HG02642 (cell line): ENCODE data around the gene TXNDC5.

Source experiments
- ATAC-seq: cut with Tn5 transposase; IDR thresholded peaks from one replicate; pipeline ENCODE4 v1.9.1; 2021; ENCODE audit warnings: mild to moderate bottlenecking; ENCODE audit not compliant: unreplicated experiment, poor library complexity

The TXNDC5 gene

DNA sequence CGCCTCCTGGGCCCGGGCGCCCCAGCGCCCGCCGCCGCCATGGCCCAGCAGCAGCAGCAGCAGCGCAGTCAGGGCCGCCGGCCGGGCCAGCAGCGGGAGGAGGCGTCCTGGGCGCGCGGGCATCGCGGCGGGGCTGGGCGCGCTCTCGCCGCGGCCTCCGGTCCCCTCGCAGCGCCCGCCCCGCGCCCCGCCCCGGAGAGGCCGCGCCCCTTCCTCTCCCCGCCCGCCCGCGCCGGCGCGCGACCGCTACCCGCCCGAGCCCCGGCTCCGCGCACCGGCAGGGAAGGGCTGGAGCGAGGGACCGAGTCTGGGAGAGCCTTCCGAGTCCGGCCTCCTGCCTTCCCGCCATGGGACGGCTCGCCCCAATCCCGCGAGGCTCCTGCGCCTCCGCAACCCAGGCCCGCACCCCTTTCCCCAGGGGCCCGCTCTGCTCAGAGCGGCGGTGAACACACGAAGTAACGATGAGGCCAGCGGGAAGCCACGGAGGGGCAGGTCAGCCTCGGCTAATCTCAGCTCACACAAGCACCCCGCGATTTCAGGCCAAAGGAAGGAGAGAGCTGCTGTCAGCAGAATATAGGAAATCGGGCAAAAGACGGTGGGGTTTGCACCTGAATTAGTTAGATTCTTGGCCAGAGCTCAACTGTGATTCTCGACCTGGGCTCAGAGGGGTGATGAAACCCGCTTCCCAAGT is at the start of gene TXNDC5:
Gene TXNDC5 (minus strand): TSS at position 135 of the 691 bp plus-strand sequence. CDS start 12 bp downstream, at position 123.
- peak; percentile 71 for ATAC-seq

DNA sequence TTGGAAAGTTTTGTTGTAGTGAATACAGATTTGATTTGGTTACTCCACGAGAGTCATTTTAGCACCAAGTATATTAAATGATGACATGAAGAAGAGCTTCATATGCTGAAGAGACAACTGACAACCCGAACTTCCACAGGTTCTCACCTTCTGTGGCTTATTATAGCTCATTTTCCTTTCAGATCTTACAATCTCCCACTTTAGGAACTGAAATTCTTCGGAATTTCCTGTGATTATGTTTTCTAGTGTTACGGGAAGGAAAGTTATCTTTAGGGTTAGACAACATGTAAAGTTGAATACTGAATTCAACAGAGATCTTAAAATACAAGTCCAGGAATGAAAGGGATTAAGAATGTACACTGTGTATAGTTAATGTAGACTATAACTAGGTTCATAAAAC is 49.6 kb upstream of the TXNDC5 start:
- no peak for ATAC-seq

DNA sequence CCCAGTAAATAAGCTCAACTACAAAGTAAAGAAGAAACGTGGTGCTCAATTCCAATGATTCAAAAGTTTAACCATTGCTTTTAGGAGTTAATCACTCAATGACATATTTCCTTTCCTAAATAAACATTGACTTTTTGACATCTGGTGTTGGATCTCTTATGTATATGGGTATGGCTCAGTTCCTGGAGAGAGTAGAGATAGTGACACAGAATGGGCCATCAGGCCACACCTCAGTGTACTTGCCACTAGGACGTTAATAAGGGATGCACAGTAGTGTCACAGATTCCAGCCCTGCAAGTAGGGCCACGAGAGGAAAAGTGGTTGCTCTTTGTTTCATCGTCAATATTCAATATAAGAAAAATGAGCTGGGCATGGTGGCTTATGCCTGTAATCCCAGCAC is 48.9 kb upstream of the TXNDC5 start:
- no peak for ATAC-seq

DNA sequence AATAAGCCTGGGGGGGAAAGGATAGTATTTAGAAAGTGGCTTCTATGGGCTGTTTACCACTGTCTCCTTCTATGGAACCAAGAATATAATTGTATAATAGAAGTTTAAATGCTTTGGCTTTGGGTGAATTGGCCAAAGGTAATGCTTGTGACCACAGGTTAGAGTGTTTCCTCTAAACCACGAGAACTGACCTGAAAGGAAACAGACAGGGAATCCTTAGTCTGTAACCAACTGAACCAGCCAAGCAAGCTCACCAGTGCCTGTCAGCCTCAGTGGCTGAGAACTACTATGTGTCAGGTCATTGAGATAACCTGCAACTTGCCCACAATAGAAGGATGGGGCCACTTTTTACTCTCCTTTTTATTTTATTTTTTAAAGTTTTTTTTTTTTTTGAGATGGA is 47.9 kb upstream of the TXNDC5 start:
- ATAC-seq: no peak

DNA sequence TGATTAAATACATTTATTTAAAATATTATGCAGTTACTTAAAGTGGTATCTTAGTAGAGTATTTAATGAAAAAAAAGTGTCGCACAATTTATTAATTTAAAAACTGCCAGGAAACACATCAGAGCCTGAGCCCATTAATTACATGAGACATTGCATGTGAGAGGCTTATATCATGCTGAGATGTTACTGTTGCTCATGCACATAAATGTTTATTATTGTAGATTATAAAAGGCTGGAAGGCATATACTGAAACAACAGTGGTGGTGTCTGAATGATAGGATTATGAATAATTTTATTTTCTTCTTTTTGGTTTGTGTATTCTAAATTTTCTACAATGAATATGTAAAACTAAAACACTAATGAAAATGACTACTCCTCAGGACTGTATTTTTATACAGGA is 45.7 kb upstream of the TXNDC5 start:
- no peak for ATAC-seq

DNA sequence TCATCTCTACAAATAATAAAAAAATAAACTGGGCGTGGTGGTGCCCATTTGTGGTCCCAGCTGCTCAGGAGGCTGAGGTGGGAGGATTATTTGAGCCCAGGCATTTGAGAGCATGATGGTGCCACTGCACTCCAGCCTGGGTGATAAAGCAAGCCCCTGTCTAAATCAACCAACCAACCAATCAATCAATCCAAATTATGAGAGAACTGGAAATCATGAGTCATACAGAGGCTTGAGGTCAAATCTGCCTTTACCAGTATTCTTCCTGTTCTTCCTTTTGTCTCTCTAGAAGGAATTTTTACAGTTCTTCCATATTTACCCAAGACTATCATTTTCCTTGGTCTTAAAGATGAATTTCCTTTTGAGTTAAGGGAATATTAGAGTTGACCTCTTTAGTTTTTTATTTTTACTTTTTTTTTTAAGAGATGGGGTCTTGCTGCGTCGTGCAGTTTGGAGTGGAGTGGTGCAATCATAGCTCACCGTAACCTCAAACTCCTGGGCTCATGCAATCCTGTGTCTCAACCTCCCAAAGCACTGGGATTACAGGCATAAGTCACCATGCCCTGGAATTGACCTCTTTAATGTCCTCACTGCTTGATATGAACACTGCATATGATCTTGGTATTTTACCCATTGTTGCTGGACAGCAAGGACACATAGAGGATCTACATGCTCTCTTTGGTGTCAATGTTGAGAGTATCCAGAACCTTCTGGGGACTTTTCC is 44.1 kb upstream of the TXNDC5 start:
- ATAC-seq: no peak

DNA sequence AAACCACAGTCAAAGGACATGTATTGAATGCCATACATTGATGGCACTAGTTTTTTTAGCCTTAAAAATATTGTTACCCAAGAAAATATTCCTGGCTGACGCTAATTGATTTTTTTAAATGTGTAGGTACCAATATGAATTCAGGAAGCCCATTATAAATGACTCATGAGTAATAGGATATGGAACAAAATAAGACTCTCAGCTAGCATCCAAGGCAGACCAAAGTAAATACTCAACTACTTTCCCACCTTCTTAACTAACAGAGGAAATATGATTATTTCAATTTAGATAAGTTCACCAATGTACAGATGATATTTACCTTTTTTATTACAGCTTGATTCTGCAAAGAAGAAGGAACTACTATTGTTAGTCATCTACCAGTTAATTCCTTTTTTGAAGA is 43.2 kb upstream of the TXNDC5 start:
- no peak for ATAC-seq

DNA sequence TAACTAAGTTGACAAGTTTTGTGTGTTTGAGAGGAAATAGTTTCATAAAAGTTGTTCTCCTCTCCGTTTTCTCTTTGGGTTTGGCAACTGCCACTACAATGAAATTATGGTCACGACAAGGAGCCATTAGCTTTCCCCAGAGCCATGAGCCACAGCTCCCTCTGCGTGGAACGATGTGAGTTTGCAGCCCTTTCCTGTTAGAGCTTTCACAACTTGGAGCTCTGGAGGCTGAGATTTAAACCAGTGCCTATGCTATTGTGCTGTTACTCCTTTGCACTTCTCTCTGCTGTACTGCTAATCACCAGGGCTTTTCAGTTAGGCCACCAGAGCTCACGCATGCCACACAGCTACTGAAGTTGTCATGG is 29.3 kb upstream of the TXNDC5 start:
- peak; percentile 37 for ATAC-seq

DNA sequence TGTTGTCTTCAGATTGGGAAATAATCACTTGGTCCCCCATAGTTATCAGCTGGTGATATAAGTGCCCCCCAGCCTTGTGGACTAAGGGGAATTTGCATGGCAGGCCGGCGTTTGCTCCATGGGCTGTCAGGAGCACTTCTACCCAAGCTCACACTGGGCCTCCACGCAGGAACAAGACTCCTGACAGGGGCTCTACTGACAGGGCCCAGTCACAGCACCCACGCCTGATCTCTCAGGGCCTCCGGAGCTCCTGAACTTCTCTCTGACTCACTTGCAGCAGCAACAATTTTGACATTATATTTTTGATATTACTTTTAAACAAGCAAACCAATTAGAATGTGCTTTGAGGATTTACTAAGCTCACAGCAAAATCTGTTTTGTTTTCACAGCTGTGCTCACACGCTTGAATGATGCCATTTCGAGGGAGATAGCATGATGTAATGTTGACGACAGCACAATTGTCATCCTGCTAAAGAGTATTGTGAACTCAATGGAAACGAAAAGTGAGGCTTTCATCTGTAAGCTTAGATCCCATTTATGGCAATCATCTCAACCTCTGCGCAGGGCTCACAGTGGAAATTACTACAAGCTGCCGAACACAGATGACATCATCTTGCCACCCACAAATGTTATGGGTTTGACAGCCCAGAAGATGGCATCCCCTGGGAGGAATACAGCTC is 28.7 kb upstream of the TXNDC5 start:
- peak; percentile 71 for ATAC-seq

DNA sequence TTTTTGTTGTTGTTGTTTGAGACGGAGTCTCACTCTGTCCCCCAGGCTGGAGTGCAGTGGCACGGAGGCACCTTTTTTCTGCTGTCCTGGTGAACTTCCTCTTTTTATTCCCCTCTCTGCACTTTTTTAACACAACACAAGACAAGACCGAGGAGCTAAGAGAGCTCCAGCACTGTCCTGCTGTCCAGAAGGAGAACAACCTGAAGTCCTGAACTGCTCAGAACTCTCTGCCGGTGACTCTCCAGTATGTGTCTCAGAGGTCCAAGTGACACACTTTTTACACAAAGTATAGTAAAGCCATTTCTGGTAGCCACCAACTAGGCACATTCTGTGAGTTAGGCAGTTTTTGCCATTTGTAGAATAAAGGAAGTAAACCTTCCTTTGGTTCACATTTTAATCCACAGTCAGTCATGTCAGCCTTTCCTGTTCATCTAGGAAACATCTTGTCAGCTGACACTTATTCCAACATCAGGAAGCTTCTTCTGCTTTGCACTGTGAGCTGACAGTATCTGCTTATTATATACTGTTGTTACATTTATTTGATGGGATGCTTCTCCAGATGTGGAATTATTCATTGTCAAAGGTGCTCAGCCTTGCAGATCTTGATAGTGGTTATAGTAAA is 28.1 kb upstream of the TXNDC5 start:
- ATAC-seq: no peak

DNA sequence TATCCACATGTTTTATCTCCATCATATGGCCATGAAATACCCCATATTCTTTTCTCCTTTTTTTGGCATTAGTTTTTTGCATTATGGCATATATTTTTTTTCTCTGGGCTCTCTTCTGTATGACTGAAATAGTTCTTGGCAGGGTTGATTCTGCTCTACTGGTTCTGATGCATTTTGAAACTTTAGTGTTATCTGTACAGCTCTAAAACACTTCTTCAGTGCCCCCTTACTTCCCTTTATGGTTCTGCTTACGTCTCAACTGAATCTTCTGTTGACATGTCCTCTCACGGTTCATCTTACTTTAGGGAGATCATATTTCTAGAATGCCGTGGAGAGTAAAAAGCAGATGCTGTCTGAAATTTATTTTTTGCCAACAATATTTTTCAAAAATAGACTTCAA is 23.2 kb upstream of the TXNDC5 start:
- ATAC-seq: peak; percentile 95

DNA sequence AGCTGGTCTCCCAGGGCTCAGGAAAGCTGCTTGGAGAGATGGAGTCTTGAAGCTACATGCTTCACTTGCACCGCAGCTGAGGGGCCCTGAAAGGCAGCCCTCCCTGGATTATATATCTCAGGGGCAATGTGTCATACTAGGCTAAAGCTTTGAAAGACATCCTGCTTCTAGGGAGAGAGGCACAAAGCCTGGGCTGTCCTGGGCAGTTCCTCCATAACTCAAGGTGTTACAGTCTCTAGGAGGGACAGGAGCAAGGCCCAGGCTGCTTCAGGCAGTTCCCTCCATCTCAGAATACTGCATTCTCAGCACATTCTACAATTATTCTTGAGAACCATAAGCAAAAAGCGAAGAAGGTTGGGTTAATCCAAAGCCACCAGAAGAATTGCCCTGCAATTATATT is 22.0 kb upstream of the TXNDC5 start:
- no peak for ATAC-seq

DNA sequence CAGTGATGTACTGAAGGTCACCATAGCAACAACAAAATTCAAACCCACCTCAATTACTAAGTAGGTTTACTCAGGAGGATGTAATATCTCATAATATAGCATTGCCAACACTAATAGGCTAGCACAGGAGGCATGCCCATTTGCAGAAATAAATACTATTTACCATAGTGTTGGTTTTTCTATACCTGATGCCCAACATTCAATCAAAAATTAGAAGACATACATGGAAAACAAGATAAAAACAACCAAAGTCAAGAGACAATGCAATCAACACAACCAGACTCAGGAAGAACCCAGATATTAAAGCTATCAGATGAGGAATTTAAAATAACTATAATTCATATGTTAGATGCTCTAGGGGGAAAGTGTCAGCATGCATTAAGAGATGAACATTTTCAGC is 14.3 kb upstream of the TXNDC5 start:
- ATAC-seq: no peak

DNA sequence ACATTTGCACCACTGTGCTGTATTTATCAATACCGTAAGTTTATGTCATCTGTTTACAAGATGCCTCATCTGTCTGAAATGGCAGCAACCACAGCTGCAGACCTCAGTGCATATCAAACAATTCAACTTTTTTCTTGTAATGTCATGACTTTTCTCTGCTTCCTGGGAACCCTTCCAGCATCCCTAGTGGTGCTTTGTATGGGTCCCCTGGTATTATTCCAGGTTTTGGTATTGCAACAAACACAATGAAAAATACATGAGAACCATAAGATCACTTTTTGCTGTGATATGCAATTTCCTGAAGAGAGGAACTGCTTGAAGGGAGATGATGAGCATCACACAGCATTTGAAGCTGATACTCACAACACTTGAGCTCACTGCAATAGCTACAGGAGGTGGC is 12.0 kb upstream of the TXNDC5 start:
- ATAC-seq: no peak

DNA sequence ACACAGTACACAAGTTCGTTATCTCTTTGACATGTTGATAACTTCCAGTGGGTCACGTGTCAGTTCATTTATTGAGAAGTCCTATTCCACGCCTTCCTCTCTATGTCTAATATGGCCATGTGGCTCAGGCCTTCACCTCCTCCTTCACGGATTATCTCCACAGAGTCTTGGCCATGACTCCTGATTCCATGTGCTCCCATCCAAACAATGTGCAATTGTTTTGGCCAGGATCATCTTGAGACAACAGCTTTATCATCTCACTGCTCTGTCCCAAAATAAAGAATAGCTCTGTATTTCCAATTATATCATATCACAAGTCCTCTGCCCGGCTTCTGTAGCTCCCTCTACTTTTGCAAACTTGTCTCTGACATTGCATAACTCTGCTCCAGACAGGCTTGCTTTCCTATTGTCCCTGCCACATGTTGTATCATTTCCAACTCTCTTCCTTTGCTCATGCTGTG is 11.1 kb upstream of the TXNDC5 start:
- ATAC-seq: no peak

DNA sequence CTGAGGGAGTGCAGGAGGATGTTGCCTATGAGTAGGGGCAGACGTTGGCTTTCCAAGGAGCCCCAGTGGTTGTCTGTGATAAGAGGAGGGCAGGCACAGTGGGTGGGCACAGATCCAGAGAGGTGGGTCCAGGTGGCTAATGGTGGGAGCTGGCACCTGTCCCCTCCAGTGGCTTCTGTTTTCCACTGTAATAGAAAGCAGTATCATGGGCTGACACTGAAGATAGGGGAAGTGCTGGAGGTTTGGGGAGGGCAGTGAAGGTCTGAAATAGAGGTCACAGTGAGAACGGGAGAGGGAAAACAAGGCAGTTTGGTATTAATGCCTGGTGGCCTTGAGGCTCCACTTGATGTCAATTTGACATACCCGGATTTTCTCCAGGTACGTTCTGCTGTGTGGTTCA is 10.5 kb upstream of the TXNDC5 start:
- ATAC-seq: no peak

DNA sequence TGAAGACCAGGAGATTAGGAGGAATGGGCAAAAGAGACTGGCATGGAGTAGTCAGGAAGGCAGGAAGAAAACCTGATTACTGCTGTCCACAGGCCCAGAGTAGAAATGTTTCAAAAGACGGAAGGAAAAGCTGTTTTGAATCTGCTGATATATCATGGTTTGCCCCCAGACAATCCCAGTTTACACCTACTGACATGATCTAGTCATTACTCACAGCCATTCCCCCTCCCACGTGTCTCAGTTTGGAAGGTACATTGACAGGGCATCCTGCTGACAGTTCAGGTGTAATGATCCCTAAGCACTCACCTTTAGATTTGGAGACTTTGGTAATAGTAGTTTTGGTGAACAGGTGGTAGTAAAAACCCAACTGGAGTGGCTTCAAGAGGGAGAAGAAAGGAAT is 9.8 kb upstream of the TXNDC5 start:
- ATAC-seq: no peak

DNA sequence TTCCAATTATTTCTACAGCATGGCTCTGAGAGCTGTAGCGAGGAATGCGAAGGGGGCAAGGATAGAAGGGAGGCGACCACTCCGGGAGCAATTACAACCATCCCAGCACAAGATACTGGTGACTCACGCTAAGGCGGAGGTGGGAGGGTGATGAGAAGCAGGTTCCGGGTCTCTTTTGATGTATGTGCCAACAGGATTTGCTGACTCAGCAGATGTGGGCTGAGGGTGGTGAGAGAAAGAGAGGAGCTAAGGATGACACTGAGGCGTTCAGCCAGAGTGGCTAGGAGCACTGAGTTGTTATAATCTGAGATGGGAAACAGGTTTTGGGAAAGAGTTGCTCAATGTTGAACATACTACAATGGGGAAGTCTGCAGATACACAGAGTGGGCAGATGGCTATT is 9.3 kb upstream of the TXNDC5 start:
- ATAC-seq: no peak

DNA sequence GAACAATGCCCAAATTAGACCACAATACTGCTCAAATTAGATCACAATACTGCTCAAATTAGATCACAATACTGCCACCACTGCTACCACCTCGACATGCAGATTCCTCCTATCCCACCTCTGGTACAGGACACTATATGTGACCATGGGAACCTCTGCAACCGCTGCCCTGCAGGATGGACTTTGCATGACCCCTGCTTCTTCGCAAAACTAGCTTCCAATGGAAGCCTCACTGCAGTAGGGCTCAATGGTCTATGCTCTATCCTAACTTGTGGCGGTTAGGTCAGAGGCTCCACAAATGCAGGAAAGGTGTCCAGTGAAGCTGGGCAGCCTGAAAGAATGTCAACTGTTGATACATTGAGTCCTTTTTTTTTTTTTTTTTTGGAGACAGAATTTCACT is 7.8 kb upstream of the TXNDC5 start:
- no peak for ATAC-seq

DNA sequence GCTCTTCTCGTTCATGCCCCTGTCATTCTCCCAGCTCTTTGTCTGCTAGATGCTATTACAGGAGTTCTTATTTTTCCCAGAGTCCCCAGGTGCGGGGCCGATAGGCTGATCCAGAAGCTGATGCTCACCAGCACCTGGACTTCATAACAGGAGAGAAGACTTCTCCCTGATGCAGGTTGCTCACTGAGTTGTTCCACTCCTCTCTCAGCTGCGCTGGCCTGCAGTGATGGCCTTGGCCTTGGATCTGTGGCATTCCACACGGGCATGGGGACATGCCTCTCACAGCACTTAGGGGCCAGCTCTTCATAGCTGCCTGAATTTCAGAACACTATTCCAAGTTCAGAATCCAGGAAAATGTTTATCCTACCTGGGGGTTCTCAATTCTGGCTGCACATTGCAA is 7.1 kb upstream of the TXNDC5 start:
- no peak for ATAC-seq

DNA sequence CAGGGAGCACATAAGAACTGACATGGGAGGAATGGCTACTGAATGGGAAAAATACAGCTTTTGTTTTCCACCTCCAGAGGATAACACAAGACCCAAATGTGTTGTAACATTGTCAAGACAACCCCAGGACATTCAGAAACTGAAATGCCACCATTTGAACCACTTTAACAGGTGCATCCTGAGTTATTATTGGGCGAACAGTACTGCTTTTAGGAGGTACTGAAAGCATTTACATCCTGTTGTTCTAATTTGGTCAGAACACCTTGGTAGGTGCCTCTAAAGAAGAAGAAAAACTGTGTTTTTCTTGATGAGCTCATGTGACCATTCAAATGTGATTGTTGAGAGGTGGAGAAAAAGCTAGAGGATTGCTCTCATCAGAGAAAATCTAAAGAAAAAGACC is 6.4 kb upstream of the TXNDC5 start:
- ATAC-seq: peak; percentile 80
